Heart right ventricle (tissue), 16 donors: ENCODE data around the gene PRPF19. TPM values are rescaled to one million over a fixed set of nuclear protein-coding genes. Genes with fewer than 3 reads are reported as not detected.

Experiments
- ATAC-seq, 8 donors: fragments of 200-7000 bp; cut with Tn5 transposase; one replicate each; pipeline ENCODE4 v1.9.1; 2020; ENCODE audit warnings: mild to moderate bottlenecking in 8 of 8, moderate library complexity in 8 of 8, moderate number of reproducible peaks in 1 of 8
- DNase-seq, 2 donors: peaks; one replicate each; pipeline ENCODE4 v3.0.0-alpha.2; 2020
- H3K27ac ChIP-seq, 10 donors: fragments of 200-600 bp; sonication (generic) in 2 of 10; one replicate each; pipeline versions ENCODE4 v1.5.0 to v1.8.0; 2020 to 2022; ENCODE audit warnings: mild to moderate bottlenecking in 3 of 10
- H3K27me3 ChIP-seq, 7 donors: fragments of 200-600 bp; one replicate each; pipeline ENCODE4 v1.8.0; 2021 to 2022; ENCODE audit warnings: mild to moderate bottlenecking in 2 of 7
- H3K36me3 ChIP-seq, 9 donors: fragments of 200-600 bp; sonication (generic) in 1 of 9; one replicate each; pipeline versions ENCODE4 v1.5.0 to v1.8.0; 2020 to 2022; ENCODE audit warnings: mild to moderate bottlenecking in 2 of 9
- H3K4me1 ChIP-seq, 9 donors: fragments of 200-600 bp; sonication (generic) in 1 of 9; one replicate each; pipeline versions ENCODE4 v1.5.0 to v1.8.0; 2020 to 2022; ENCODE audit warnings: mild to moderate bottlenecking in 4 of 9
- H3K4me3 ChIP-seq, 10 donors: fragments of 200-600 bp; sonication (generic) in 2 of 10; one replicate each; pipeline versions ENCODE4 v1.5.0 to v1.8.0; 2020 to 2022; ENCODE audit warnings: mild to moderate bottlenecking in 7 of 10, moderate library complexity in 2 of 10
- H3K9me3 ChIP-seq, 11 donors: fragments of 200-600 bp in 10 of 11; sonication (generic) in 2 of 11; one replicate each; pipeline versions ENCODE4 v1.5.0 to v1.8.0; 2013 to 2022; ENCODE audit warnings: mild to moderate bottlenecking in 2 of 11, control low read depth in 1 of 11, moderate library complexity in 1 of 11
- WGBS, 2 donors: extraction: QIAGEN DNeasy Blood & Tissue Kit; methylation state at CpG; one replicate each; pipeline ENCODE4 v1.1.7; 2013; ENCODE audit warnings: inconsistent platforms in 1 of 2; 5-methylcytosine and 5-hydroxymethylcytosine counted together
- intact Hi-C, 10 donors: fragments of 100-400 bp; cut with DNase I; formaldehyde crosslinking; loops; one replicate each; pipeline versions ENCODE4 v1.11.1 to v1.14.2; 2022
- polyA plus RNA-seq, 2 donors: library from polyadenylated mRNA; stranded (reverse); fragments of 200-250 nt; gene quantifications; one replicate each; pipeline ENCODE4 v1.2.3, GENCODE V29; 2013
- total RNA-seq, 10 donors: library from RNA; stranded (reverse); fragmentation: NEBNext Ultra II Directional in 3 of 10; extraction: Animal tissue kit (Norgen Biotek cat#: 25700) in 3 of 10; gene quantifications; one replicate each; pipeline versions ENCODE4 v1.2.1 to v1.2.4, GENCODE V29; 2021 to 2023
- TF ChIP-seq, protein P1 (sequence below), 9 donors: fragments of 200-600 bp; sonication (generic) in 2 of 9; IDR thresholded peaks; one replicate each; pipeline versions ENCODE4 v1.5.0 to v1.8.0; 2021 to 2022; ENCODE audit warnings: antibody characterized with exemption in 9 of 9, mild to moderate bottlenecking in 5 of 9, moderate library complexity in 1 of 9
- donor health status: Arrhythmogenic right ventricular cardiomyopathy.
- donor health status: ischemic (EF 13 %, LVEDD 7.1; RV severe dilation, severe dysfunction).
- donor health status: healthy with polysubstance abuse.
- donor health status: DM: no; HTN: yes; CAD: no.
- donor health status: DM: no; HTN: no; CAD: no.
- donor health status: ischemic (EF 25% LVEDD 6.9; RV normal size, moderate dysfunction).
- donor health status: ischemic (EF 25% LVEDD 5.7; RV mildly dilated, moderate dysfunction).
- donor health status: healthy.
- donor health status: DM: yes; HTN: yes; CAD: no.
- donor health status: Ischemic cardiomyopathy.
- donor health status: ischemic (EF 35%, LVEDD 5.7; RV mildly dilated, moderate dysfunction).
- donor health status: nonischemic (EF 11% LVEDD 7.7; RV severe dilation, severe dysfunction).
- donor health status: DM: yes; HTN: yes; CAD: no.
- donor health status: PGD.
- donor health status: ischemic (EF 29% LVEDD 5.4; RV normal size, mild dysfunction).
- donor health status: nonischemic (EF 23%, LVEDD 6.1; RV moderate dilation, normal function).

Gene PRPF19
- total and polyA plus RNA-seq, 12 donors: 32.0 to 53.0 (median 40.1) TPM

DNA sequence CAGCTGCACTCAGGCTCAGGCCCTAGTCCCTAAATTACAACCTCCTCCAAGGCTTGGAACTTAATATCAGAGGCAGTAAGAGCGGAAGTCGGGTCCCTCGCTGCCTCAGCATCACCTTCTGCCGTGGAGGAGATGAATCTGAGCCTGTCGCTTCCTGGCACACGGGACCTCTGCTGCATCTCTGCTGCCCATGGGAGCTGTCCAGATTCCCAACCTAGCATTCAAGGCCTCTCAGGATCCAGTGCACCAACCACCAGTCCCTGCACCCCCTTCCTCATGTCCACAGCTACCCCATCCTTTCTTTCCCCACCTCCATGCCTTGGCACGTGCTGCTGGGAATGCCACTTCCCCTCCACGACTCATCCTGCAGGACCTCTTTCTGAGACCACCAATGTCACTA is 48.1 kb downstream of the PRPF19 start:
- ATAC-seq: no peak
- peaks cover 0 to 11% (median 0%) of the 10 kb centered on the region in 9 donors for H3K4me1 ChIP-seq
- peaks cover 0 to 2% (median 0%) of the 10 kb centered on the region in 9 donors for H3K36me3 ChIP-seq
- H3K27ac ChIP-seq: no peak overlapping the region
- TF ChIP-seq, protein P1, sequence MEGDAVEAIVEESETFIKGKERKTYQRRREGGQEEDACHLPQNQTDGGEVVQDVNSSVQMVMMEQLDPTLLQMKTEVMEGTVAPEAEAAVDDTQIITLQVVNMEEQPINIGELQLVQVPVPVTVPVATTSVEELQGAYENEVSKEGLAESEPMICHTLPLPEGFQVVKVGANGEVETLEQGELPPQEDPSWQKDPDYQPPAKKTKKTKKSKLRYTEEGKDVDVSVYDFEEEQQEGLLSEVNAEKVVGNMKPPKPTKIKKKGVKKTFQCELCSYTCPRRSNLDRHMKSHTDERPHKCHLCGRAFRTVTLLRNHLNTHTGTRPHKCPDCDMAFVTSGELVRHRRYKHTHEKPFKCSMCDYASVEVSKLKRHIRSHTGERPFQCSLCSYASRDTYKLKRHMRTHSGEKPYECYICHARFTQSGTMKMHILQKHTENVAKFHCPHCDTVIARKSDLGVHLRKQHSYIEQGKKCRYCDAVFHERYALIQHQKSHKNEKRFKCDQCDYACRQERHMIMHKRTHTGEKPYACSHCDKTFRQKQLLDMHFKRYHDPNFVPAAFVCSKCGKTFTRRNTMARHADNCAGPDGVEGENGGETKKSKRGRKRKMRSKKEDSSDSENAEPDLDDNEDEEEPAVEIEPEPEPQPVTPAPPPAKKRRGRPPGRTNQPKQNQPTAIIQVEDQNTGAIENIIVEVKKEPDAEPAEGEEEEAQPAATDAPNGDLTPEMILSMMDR (IDR thresholded peaks at IDR 0.05): no peak
- peaks cover 0 to 4% (median 0%) of the 10 kb centered on the region in 7 donors for H3K27me3 ChIP-seq
- H3K9me3 ChIP-seq: no peaks in the 10 kb centered on the region
- WGBS, 2 donors: 76 to 80% methylated on average over 8 of the region's 8 CpGs
- H3K4me3 ChIP-seq: no peak overlapping the region
- DNase-seq: no peak
- intact Hi-C loops: no loop called here

DNA sequence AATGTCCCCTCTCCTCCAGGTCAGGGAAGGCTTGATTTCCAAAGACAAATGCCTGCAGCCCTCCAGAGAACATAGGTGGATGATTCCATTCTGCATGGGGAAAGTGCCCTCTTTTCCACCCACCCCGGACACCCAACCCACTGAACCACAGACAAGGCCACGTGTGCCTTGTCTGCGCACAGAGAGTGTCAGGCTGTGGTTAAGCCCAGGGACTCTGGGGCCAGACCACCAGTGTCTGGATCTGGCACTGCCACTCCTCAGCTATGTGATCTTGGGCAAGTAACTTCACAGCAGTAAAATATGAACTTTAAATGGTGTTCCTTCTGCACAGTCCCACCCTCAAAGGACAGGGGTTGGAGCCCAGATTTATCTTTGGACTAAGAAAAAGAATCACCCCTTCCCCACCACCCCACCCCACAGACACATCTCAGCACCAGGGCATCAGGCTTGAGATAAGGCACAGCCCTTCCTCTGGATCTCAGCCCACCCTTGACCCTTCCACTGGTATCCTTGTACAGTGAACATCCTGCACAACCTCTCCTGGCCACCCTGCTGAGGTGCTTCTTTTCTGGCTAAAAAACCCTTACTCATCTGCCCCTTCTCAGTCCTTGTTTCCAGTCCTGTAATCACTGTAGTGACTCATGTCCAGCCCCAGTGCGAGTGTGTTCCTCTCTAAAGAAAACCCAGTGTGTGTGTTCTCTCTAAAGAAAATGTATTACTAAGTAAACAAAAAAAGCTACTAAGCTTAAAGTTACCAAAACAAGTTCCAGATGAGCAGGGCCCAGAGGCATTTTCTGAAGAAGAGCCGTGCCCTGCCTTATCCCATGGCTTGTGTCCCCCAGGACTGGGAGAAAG is 48.8 kb downstream of the PRPF19 start:
- WGBS, 2 donors: 86 to 90% methylated on average over 5 of the region's 5 CpGs
- H3K36me3 ChIP-seq: peaks cover 0 to 6% (median 0%) of the 10 kb centered on the region in 9 donors
- TF ChIP-seq, protein P1 (IDR thresholded peaks at IDR 0.05): no peak
- no peaks in the 10 kb centered on the region for H3K9me3 ChIP-seq
- peaks cover 0 to 4% (median 0%) of the 10 kb centered on the region in 7 donors for H3K27me3 ChIP-seq
- no peak overlapping the region for H3K4me3 ChIP-seq
- ATAC-seq (no peak), DNase-seq (no peak)
- H3K27ac ChIP-seq: no peak overlapping the region
- intact Hi-C loops: no loop called here
- H3K4me1 ChIP-seq: peaks cover 0 to 11% (median 0%) of the 10 kb centered on the region in 9 donors

DNA sequence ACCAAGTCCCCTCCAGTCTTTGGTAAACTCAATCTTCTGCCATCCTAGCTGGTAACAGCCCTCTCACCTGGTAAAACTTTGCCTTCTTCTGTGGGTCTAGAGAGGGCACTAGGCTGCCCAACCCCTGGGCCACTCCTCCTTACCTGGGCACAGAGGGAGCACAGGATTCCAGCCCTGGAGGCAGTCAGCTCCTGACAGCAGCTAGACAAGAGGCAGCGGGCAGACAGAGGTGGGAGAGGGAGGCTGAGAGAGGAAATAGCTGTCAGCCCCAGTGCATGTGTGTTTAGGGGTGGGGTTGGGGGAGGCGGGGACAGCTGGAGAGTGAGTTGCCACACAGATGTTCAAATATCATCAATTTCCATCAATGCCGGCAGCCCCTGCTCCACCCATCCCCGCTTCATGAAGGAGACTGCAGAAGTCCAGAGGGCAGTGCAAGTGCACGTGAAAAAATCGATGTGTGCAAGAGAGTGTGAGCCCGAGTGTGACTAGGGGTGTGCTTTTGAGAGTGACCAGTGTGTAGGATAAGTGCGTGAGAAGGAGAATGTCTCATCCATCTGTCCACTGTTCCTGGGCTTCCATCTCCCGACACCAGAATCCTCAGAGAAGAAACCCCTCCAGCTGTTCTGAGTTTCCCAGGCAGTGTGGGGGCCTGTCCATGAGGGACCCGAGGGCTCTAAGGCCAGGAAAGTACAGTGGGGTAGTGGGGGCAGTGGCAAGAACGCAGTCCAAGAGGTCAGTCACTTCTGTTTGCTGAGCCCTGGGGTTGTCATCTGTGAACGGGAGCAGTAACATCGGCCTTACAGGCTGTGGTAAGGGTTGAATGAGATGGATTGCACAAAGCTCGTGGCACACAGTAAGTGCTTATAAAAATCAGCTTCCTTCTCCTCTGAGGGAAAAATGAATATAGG is 50.4 kb downstream of the PRPF19 start, which contains the start of gene PTGDR2:
Gene PTGDR2 (minus strand): TSS at position 225 of the 908 bp plus-strand sequence. CDS start 2,228 bp downstream, outside the sequence.
- H3K27me3 ChIP-seq: peaks cover 0 to 7% (median 0%) of the 10 kb centered on the region in 7 donors
- TF ChIP-seq, protein P1 (IDR thresholded peaks at IDR 0.05): no peak
- peak in 4 of 8 donors; percentile 21 to 44 (median 37) for ATAC-seq
- H3K36me3 ChIP-seq: peaks cover 0 to 22% (median 10%) of the 10 kb centered on the region in 9 donors
- 55 to 60% methylated on average over 14 of the region's 14 CpGs for WGBS, 2 donors
- no peak for DNase-seq
- peak within 1 kb of the TSS in 8 of 10 donors; percentile 18 to 39 (median 26) for H3K4me3 ChIP-seq
- intact Hi-C loops: no loop called here
- peaks cover 0 to 11% (median 0%) of the 10 kb centered on the region in 9 donors for H3K4me1 ChIP-seq
- no peaks in the 10 kb centered on the region for H3K9me3 ChIP-seq
- H3K27ac ChIP-seq: peak within 1 kb of the TSS in 6 of 10 donors; percentile 1 to 54 (median 48)
